Renal cortical epithelial cell (primary cell): ENCODE data around the gene C6orf89. TPM values are rescaled to one million over a fixed set of nuclear protein-coding genes. Genes with fewer than 3 reads are reported as not detected.
"Not testable (repeated sequence)": the region's sequence is repeated elsewhere in the genome, so short reads cannot be mapped to it uniquely, and the experiment has no call there.

Experiments
- DNase-seq: peaks from one replicate; pipeline ENCODE4 v3.0.0-alpha.2; 2011; ENCODE audit warnings: low read depth
- total RNA-seq: library from RNA; depleted of rRNA; stranded (reverse); fragments of >200 nt; gene quantifications from 2 replicates; pipeline ENCODE4 v1.2.3, GENCODE V29; 2014

The C6orf89 gene
- total RNA-seq, 1 donor from 2014 or later = 48.2 TPM

DNA sequence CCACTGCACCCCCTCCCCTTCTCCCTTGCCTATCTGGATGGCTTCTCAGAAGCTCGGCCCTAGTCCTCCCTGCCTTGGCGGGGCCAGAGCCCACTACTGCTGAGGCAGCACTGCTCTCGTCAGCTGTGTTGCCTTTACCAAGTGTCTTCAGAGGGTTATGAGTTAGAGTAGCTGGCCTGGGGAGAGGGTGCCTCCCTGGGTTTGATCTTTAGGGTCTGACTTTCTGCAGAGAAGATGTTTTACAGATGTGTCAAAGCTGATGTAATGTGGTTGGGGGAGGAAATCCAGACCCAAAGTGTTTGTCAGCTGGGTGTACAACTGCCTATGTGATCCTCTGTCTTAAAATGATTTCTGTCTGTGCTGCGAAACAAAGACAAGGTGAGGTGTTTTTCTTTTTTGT lies 38.4 kb downstream of the C6orf89 start:
- no peak for DNase-seq

DNA sequence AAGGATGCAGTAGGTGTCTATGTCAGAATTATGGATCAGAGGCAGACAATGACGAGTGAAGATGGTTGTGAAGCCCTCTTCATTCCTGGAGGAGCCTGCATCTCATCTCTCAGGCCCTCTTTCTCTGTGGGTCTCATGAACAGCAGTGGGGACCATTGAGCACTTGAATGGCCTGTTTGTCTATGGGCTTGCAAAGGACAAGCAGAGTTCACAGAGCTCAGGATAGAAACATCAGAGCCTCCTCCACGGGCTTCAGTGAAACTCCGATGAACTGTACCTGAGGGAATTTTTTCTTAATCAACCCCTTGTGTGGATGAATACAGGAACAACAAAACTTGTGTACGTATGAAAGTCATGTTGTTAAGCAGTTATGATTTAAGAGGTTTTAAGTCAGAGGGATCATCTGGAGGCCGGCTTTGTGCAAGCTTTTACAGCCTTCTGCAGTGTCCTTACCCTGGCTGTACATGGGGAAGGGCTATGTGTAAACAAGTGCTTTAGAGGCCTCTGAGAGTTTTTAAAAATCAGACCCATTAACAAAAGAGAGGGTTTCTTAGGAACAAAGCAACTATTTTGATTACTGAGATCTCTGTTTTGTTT lies 39.1 kb downstream of the C6orf89 start:
- DNase-seq = no peak

DNA sequence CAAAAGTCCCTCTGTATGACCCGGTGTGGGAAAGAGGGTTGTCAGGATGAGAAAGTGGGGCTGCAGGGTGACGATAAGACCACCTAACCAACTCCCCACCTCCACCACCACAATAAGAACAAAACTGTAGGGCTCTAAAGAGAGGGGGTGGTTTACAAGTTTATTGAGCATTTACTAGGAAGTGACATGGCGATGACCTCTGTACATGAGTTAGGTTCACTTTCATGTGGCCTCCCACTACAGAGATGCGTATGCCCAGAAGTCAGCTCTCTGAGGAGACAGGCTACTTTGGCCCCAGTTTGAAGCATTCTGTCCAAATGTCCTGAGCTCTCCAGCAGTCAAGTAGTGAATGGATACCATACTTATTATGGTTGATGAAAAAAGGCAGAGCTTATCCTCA lies 40.1 kb downstream of the C6orf89 start:
- no peak for DNase-seq

DNA sequence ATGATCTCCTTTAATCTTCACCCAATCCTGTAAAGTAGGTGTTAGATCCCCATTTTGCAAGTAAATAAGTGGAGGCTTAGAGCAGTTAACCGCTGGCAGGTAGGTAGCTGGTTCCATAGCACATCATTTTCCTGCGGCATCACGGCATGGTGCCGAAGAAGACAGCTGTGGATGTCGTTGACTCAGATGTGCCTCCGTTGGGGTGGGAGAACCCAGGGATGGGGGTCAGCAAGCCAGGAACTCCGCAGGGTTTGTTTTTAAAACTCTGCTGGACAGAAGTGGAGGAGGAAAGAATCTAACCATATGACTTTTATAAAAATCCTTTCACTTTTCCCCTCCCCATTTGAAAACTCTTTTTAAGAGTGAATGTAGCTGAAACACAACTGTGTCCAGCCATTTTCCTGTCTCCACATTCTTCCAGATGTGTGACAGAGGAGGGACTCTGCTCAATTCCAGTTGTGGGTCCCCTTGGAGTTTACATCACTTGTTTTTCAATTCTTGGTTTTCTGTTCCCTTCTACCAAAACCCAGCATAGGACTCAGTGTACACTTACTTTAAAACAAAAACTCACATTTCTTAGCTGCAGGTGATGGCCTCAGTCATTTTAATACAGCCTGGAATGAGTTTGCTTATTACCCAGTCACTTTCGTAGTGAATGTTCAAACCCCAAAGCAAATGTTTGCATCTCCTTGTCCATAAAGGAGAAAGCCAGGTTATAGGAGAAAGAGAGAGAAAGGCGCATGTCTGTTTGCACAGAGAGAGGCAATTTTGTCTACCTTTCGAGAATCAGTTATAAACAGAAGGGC lies 41.2 kb downstream of the C6orf89 start:
- DNase-seq = no peak

DNA sequence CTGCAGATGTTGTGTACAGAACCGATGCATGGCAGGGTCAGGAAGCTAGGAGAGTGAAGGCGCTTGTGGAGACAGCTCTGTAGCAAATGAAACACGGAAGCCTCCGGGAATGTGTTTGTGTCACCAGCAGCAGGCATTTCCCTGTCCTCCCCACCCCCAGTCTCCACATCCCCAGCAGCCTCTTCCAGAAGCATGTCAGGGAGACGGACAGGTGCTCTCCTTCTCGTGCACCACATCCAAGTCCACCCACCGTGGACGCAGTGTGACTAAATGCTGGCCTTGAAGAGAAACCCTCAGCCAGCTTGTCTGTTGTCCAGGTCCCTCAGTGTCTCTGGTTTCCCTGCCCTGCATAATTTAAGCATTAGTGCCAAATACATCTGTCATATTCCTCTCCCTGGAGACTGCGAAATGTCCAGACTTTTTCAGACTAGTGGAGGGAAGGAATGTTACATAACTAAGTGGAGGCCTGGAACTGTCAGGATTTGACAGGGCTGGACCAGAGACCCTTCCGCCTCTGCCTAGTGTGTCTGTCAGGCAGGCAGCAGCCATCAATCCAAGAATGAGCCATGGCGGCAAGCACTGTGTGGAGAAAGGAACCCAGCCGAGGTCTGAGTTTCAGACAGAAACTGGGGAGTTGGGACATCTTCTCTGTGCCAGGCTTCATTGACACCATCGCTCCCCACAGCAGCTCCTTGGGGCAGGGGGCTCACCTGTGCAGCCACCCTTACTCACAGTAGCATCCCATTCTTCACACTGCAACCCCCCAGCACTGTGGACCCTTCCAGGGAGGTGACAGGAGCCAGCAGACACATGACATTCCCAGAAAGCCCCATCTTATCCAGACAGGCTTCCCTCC lies 42.2 kb downstream of the C6orf89 start:
- DNase-seq = no peak

DNA sequence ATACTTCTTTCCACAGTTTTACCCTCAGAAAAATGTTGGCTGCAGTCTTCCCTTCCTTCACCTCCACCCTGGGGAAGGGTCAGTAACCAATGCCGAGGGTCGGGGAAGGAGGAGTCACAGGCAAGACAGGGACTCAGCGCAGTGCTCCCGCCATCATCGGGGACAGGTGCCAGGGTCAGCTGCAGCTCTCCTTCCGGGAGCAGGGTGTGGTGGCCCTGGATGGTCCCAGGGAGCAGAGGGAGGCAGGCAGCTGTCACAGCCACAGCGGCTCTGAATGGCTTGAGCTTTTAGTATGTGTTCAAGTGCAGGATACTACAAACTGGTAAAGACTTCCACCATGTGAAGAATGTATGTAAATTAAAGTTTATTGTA lies 42.8 kb downstream of the C6orf89 start:
- no peak for DNase-seq

DNA sequence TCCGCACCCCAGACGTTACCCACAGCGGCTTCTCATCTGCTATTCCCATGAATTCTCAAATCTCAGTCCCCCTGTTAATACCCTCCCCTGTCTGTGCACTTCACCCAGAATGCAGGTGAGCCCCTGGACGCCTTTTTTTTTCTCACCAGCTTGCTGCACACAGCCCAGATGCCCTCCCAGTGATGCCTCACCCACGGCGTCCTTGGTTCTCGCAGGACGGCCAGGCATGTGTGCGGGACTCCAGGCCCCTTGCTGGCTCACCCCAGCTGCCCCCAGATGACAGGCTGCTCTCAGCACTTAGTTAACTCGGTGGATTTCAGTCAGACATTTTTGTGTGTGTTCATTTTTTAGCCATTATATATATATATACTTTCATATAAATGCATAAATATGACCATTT lies 43.4 kb downstream of the C6orf89 start:
- DNase-seq = no peak

DNA sequence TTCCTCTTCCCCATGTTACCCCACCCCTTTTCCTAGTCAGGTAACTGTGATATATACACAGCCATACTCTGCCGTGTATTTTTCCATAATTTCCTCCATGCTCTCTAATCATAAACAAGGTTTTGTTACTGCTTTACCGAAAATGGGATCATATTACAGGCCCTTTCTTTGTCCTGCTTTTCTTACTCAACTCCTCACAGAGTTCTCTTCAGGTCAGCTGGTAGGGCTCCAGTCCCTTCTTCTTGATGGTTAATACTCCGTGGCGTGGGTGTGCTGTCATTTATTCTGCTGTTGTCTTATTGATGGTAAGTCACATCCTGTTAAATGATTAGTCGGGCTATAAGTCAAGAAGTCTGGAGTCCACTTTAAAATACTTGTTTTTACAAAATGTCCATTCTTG lies 43.9 kb downstream of the C6orf89 start:
- DNase-seq = peak; percentile 70

DNA sequence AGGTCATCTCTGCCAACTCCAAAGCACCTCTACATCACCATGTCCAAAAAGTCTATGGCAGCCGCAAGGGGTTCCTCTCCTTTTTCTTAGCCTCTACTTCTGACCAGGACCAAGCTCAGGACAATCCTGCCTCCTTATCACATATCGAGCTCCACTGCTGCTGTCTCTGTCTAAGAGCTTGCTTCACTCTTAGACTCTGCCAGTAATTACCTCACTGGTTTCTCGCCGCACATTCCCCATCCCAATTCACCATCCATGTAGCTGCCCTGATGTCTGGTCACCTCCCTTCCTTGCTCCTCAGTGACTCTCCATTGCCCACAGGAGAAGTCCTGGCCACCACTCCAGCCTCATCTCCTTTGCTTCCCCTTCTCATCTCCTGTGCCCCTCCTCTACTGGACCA lies 44.7 kb downstream of the C6orf89 start:
- DNase-seq = no peak

DNA sequence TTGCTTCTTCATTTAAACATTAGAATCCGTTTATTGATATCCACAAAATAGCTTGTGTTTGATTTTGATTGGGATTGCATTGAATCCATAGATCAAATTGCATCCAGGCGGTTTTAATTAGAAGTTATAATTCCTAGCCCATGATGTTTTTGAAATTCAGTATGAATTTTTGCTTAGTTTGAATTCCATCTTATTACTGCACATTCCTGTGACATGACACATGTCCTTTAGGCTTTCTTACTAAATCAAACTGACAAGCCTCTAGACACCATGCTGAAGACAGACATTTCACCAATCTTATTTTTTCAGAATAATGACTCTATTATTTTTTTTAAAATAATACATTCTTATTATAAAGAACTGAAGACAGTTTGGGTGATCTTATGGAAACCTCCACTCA lies 47.4 kb downstream of the C6orf89 start:
- DNase-seq = no peak

DNA sequence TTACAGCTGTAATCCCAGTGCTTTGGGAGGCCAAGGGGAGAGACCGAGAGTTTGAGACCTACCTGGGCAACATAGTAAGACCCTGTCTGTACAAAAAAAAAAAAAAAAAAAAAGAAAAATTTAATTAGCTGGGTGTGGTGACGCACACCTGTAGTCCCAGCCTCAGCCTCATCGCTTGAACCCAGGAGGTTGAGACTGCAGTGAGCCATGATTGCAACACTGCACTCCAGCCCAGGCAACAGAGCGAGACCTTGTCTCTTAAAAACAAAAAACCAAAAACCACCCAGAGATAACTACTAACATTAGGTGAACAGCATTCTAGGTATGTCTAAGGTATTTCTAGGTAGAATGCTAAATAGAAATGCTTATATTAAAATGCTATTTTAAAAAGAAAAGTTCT lies 47.8 kb downstream of the C6orf89 start:
- no peak for DNase-seq

DNA sequence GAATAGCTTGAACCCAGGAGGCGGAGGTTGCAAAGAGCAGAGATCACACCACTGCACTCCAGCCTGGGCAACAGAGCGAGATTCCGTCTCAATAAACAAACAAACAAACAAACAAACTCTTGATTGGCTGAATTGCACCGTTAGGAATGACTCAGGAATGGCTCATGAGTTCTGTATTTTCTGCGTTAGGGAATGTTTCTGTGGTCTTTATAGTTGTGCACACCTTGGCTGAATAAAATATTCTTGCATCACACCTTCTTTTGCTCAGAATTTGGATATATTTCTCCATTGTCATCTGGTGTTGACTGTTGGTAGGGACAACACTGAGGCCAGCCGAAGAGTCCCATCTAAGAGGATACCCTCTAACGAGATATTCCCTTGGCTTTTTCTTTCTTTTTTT lies 49.1 kb downstream of the C6orf89 start:
- DNase-seq = no peak

DNA sequence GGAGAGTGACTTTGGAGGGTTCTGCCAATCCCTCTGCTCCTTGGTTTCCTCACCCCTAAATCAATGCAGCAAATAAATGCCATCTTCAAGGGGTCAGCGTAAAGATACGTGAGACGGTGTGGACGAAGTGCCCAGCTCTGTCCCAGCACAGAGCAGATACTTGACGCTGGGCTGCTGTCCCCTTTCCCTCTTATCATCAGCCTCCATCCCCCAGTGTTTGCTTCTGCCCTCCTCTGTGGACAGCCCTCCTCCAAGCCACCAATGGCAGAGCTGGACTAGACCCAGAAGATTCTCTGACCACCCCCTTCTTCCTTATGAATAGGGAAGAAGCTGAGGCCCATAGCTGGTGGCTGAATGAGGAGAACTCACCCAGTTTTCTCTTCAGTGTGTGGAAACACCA lies 51.1 kb downstream of the C6orf89 start:
- DNase-seq = no peak

DNA sequence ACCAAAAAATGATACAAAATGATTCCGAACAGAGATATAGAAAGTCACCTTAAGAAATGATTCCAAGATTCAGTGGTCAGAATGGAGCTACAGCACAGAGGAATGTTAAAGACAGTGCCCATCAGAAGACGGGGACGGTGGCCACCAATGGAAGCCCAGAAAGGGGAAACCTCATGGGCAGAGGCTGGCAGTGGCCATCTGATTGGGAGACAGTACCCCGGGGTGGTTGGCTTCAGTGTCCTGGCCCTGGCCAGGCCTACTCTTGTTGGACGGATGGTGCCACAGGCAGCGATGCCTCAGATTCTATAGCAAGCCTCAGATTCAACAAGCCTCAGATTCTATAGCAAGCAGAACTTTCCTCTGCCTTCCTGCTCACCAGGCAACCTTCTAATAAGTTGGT lies 52.1 kb downstream of the C6orf89 start:
- no peak for DNase-seq

DNA sequence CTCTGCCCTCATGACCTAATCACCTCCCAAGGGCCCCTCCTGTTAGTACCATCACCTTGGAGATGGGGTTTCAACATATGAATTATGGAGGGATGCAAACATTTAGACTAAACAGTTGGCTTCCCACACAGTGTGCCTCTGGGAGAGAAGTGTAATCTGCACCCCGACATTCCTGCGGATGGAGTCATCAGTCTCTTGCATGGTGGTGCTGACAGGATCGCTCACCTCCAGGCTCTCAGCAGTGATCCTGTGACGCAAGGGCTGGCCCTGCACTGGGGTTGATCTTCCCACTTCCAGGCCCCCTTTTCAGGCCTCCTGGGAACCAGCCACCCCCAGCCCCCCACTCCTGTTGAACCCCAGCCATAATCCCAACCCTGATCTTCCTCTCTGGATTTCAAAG lies 52.8 kb downstream of the C6orf89 start:
- no peak for DNase-seq

DNA sequence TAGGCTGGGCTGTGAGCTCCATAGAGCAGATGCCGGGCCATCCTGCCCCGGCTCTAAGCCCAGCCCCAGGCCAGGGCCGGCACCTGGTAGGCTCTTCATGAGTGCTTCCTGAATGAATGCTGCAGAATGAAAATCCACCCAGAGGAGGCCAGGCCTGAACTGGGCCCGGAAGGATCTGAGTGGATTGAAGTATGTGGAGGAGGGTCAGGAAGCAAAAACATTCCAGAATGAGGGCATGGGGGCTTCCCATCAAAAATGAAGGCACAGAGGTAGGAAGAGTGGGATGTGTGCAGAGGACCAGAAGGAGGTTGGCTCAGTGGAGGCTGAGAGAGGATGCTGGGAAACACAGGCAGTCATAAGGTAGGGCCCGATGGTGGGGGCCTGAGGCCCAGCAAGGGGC lies 53.3 kb downstream of the C6orf89 start:
- DNase-seq = not testable (repeated sequence)

DNA sequence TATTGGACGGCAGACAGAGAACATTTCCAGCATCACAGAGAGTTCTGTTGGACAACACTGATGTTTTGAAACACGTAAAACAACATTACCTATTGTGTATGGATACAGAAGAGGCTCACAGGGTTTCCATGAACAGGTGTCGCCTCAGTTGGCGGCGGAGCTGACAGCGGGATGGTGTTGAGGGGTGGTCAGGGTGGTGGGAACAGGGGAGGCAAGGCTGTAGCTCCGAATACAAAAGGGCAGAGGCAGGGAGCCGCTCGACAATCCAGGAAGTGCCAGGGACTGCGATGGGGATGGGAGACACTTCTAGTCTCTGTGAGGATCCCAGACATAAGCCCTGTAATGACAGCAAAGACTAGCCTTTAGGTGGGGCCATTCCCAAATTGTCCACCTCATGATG lies 54.3 kb downstream of the C6orf89 start:
- DNase-seq = no peak

DNA sequence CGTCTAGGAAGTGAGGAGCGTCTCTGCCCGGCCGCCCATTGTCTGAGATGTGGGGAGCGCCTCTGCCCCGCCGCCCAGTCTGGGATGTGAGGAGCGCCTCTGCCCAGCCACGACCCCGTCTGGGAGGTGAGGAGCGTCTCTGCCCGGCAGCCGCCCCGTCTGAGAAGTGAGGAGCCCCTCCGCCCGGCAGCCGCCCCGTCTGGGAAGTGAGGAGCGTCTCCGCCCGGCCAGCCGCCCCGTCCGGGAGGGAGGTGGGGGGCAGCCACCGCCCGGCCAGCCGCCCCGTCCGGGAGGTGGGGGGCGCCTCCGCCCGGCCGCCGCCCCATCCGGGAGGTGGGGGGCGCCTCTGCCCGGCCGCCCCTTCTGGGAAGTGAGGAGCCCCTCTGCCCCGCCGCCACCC lies 55.8 kb downstream of the C6orf89 start:
- DNase-seq = not testable (repeated sequence)

DNA sequence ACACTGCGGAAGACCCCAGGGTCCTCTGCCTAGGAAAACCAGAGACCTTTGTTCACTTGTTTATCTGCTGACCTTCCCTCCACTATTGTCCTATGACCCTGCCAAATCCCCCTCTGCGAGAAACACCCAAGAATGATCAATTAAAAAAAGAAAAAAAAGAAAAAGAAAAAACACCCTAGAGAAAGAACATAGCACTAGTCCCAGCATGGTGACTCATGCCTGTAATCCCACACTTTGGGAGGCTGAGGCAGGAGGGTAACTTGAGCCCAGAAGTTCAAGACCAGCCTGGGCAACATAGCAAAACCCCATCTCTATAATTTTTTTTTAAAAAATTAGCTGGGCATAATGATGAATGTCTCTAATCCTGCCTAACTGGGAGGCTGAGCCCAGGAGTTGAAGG lies 56.6 kb downstream of the C6orf89 start:
- DNase-seq = not testable (repeated sequence)

DNA sequence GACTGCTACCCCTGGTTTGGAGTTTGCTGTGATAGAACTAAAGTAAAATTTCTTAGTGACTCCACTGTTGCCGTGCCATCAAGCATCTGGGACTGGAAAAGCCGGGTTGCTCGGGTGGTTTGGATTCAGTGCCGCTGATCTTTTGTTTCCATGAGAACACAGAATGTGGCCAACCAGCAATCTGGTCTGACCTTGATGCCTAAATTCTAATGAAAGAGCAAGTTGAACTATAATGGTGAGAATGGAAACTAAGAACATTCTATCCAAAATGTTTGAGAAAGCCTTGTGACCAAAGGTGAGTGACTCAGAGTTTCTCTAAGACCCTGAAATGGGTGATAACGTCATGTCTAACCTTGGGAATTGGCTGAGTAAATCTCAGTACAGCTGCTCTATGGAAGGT lies 58.9 kb downstream of the C6orf89 start:
- DNase-seq = no peak

DNA sequence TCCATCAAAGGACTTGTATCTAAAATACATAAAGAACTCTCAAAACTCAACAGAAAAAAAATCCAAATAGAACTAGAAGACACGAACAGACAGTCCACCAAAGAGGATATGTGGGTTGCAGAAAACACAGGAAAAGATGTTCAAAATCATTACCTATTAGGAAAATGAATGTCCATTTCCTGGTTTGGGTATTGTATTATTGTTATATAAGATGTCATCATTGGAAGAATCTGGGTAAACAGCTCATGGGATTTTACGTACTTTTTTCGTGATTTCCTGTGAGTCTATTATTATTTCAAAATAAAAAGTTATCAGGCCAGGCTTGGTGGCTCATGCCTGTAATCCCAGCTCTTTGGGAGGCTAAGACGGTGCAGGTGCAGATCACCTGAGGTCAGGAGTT lies 59.5 kb downstream of the C6orf89 start:
- DNase-seq = no peak

DNA sequence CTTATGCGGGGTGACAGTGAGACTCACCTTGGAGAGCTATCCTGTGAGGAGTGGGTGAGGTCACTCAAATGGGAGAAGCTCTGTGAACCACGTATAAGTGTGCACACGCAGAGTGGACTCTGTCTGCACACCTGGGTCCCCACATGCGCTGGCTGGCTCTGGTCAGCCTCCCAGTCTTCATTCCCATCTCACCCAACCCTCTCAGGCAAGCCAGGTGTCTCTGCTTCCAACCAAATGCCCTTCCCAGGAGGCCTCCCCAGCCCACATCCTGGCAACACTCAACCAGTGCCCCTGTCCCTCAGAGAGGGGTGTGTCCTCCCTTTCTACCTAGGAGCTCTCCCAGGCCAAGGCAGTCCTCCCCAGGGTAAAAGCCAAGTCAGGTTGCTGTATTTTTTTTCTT lies 60.8 kb downstream of the C6orf89 start:
- DNase-seq = no peak
